H1 (cell line): ENCODE results near the gene CSF2RB. TPM values are rescaled to one million over a fixed set of nuclear protein-coding genes. Genes with fewer than 3 reads are reported as not detected.

ENCODE experiments used
- CTCF ChIA-PET: fragments of 300-600 bp; sonication (Branson Sonifier 250); formaldehyde crosslinking; loops from one replicate; lab custom pipeline; 2021; ENCODE audit not compliant: partially characterized antibody; lab: Charles Lee
- POLR2A ChIA-PET: fragments of 300-600 bp; sonication (Branson Sonifier 250); formaldehyde crosslinking; loops from one replicate; lab custom pipeline; 2021; ENCODE audit warnings: inconsistent platforms; ENCODE audit not compliant: partially characterized antibody; lab: Charles Lee
- DNase-seq, 2 experiments: peaks; one replicate each; pipeline versions ENCODE4 v3.0.0 to v3.0.0-alpha.2; 2010 to 2022; ENCODE audit warnings: low spot score in 2 of 2, low read depth in 1 of 2, mixed read lengths in 1 of 2
- FAIRE-seq: peaks from 2 replicates; lab custom pipeline; 2011; peaks lifted over from hg19 to GRCh38; lab: Jason Lieb, UNC
- H2AFZ ChIP-seq: 2 replicates; pipeline ENCODE4 v1.8.1; 2012; ENCODE audit warnings: low read length, inconsistent platforms
- H2AK5ac ChIP-seq: 2 replicates; pipeline ENCODE4 v1.6.1; 2013; ENCODE audit warnings: low read depth, low read length
- H2BK120ac ChIP-seq: replicated peaks from 2 replicates; pipeline ENCODE3; 2013; ENCODE audit warnings: low read depth, low read length, inconsistent platforms
- H2BK12ac ChIP-seq: 2 replicates; pipeline ENCODE4 v1.6.1; 2013; ENCODE audit warnings: low read depth, low read length
- H2BK15ac ChIP-seq: 2 replicates; pipeline ENCODE4 v1.6.1; 2013; ENCODE audit warnings: low read length
- H2BK20ac ChIP-seq: 2 replicates; pipeline ENCODE4 v1.6.1; 2013; ENCODE audit warnings: low read length
- H2BK5ac ChIP-seq: 2 replicates; pipeline ENCODE4 v1.6.1; 2013; ENCODE audit warnings: low read depth, low read length
- H3K14ac ChIP-seq: 2 replicates; pipeline ENCODE4 v1.6.1; 2013; ENCODE audit warnings: inconsistent platforms; ENCODE audit not compliant: insufficient read length
- H3K18ac ChIP-seq: 2 replicates; pipeline ENCODE4 v1.6.1; 2013; ENCODE audit warnings: low read length; ENCODE audit errors: extremely low read depth
- H3K23ac ChIP-seq: 2 replicates; pipeline ENCODE4 v1.6.1; 2013; ENCODE audit warnings: inconsistent platforms; ENCODE audit not compliant: insufficient read length
- H3K23me2 ChIP-seq: 2 replicates; pipeline ENCODE4 v1.6.1; 2013; ENCODE audit warnings: low read depth, low read length
- H3K27ac ChIP-seq: 2 replicates; pipeline ENCODE4 v1.6.1; 2011; ENCODE audit warnings: low read depth, low read length, inconsistent platforms
- H3K27me3 ChIP-seq, 4 experiments: replicated peaks in 1 of 4; 1 replicate in 1 of 4; 2 replicates in 3 of 4; pipeline versions ENCODE4 v1.6.1 to v1.8.1; 2011 to 2013; ENCODE audit warnings: low read length in 3 of 4, mild to moderate bottlenecking in 3 of 4, inconsistent platforms in 2 of 4, mixed read lengths in 2 of 4, moderate library complexity in 1 of 4; ENCODE audit not compliant: control insufficient read depth in 3 of 4, insufficient read depth in 3 of 4; ENCODE audit errors: extremely low read depth in 1 of 4
- H3K36me3 ChIP-seq, 4 experiments: 2 replicates each; pipeline versions ENCODE4 v1.6.1 to v1.8.1; 2011 to 2013; ENCODE audit warnings: mild to moderate bottlenecking in 4 of 4, low read length in 3 of 4, moderate library complexity in 2 of 4, control low read depth in 1 of 4, inconsistent platforms in 1 of 4; ENCODE audit not compliant: insufficient read depth in 4 of 4, control insufficient read depth in 2 of 4
- H3K4ac ChIP-seq: replicated peaks from 2 replicates; pipeline ENCODE3; 2013; ENCODE audit warnings: low read length, low read depth, mixed read lengths, inconsistent platforms; ENCODE audit not compliant: insufficient read length
- H3K4me1 ChIP-seq, 4 experiments: replicated peaks in 1 of 4; 1 replicate in 1 of 4; 2 replicates in 3 of 4; pipeline versions ENCODE4 v1.6.1 to v1.8.1; 2011 to 2013; ENCODE audit warnings: low read length in 3 of 4, inconsistent platforms in 2 of 4, mixed read lengths in 1 of 4; ENCODE audit not compliant: insufficient read depth in 4 of 4, control insufficient read depth in 3 of 4
- H3K4me2 ChIP-seq, 2 experiments: 2 replicates each; pipeline versions ENCODE4 v1.6.1 to v1.8.1; 2011 to 2013; ENCODE audit warnings: low read depth in 2 of 2, low read length in 2 of 2, control low read depth in 1 of 2, inconsistent platforms in 1 of 2, mild to moderate bottlenecking in 1 of 2; ENCODE audit not compliant: insufficient read depth in 1 of 2
- H3K4me3 ChIP-seq, 4 experiments: fragments of 200-600, 300-600 bp in 1 of 4; sonication (generic), shearing (Covaris generic), sonication (Bioruptor Twin) in 1 of 4; 2 replicates each; pipeline versions ENCODE4 v1.5.1 to v1.8.1; 2011 to 2016; ENCODE audit warnings: low read length in 4 of 4, low read depth in 3 of 4, control low read depth in 2 of 4, inconsistent platforms in 2 of 4, mild to moderate bottlenecking in 2 of 4, mixed read lengths in 1 of 4, moderate library complexity in 1 of 4; ENCODE audit not compliant: insufficient read depth in 2 of 4; ENCODE audit errors: extremely low read depth in 1 of 4
- H3K56ac ChIP-seq: replicated peaks from 2 replicates; pipeline ENCODE3; 2013; ENCODE audit warnings: low read depth, mild to moderate bottlenecking, mixed read lengths, low read length, inconsistent platforms; ENCODE audit not compliant: insufficient read length
- H3K79me1 ChIP-seq: 2 replicates; pipeline ENCODE4 v1.6.1; 2013; ENCODE audit warnings: low read depth, low read length, control low read depth
- H3K79me2 ChIP-seq, 2 experiments: 2 replicates each; pipeline versions ENCODE4 v1.6.1 to v1.8.1; 2012 to 2013; ENCODE audit warnings: low read length in 2 of 2, mild to moderate bottlenecking in 2 of 2, inconsistent platforms in 1 of 2; ENCODE audit not compliant: insufficient read depth in 2 of 2, control insufficient read depth in 1 of 2
- H3K9ac ChIP-seq, 4 experiments: replicated peaks in 1 of 4; 1 replicate in 1 of 4; 2 replicates in 3 of 4; pipeline versions ENCODE4 v1.6.1 to v1.8.1; 2011 to 2013; ENCODE audit warnings: low read depth in 3 of 4, low read length in 3 of 4, control low read depth in 2 of 4, mild to moderate bottlenecking in 2 of 4, moderate library complexity in 2 of 4, inconsistent platforms in 1 of 4; ENCODE audit errors: extremely low read depth in 1 of 4
- H3K9me3 ChIP-seq, 2 experiments: 2 replicates each; pipeline versions ENCODE4 v1.6.1 to v1.8.1; 2012 to 2013; ENCODE audit warnings: mild to moderate bottlenecking in 2 of 2, moderate library complexity in 2 of 2, control low read depth in 1 of 2, inconsistent platforms in 1 of 2, low read depth in 1 of 2, low read length in 1 of 2, mixed read lengths in 1 of 2; ENCODE audit not compliant: insufficient read depth in 2 of 2
- H4K20me1 ChIP-seq, 2 experiments: replicated peaks in 1 of 2; 2 replicates each; pipeline versions ENCODE3 to v1.8.1; 2011 to 2013; ENCODE audit warnings: inconsistent platforms in 2 of 2, low read length in 2 of 2, mild to moderate bottlenecking in 1 of 2; ENCODE audit not compliant: insufficient read depth in 2 of 2, control insufficient read depth in 1 of 2
- H4K5ac ChIP-seq: 2 replicates; pipeline ENCODE4 v1.6.1; 2013; ENCODE audit warnings: low read length, low read depth, mixed read lengths, inconsistent platforms; ENCODE audit not compliant: insufficient read length
- H4K8ac ChIP-seq: 2 replicates; pipeline ENCODE4 v1.8.0; 2013; ENCODE audit warnings: mild to moderate bottlenecking, moderate library complexity, low read length, inconsistent platforms; ENCODE audit not compliant: insufficient read depth; ENCODE audit errors: extremely low read depth
- H4K91ac ChIP-seq: replicated peaks from 2 replicates; pipeline ENCODE3; 2013; ENCODE audit warnings: low read length, mixed read lengths, inconsistent platforms; ENCODE audit not compliant: insufficient read length
- ATF3 ChIP-seq: IDR thresholded peaks from 2 replicates; pipeline ENCODE4 v1.6.1; 2011; ENCODE audit warnings: low read depth, mild to moderate bottlenecking, low read length; ENCODE audit not compliant: insufficient read depth
- JUND ChIP-seq: IDR thresholded peaks from 2 replicates; pipeline ENCODE4 v1.6.1; 2011; ENCODE audit warnings: mild to moderate bottlenecking, improper control_type of control experiment, low read length
- POLR2A ChIP-seq, 2 experiments: IDR thresholded peaks; 1 replicate in 1 of 2; 2 replicates in 1 of 2; pipeline ENCODE4 v1.6.1; 2011; ENCODE audit warnings: low read depth in 2 of 2, low read length in 2 of 2, mild to moderate bottlenecking in 2 of 2; ENCODE audit errors: control extremely low read depth in 1 of 2
- RAD21 ChIP-seq, 2 experiments: IDR thresholded peaks in 1 of 2; conservative IDR thresholded peaks in 1 of 2; 2 replicates each; pipeline ENCODE4 v1.6.1; 2011; ENCODE audit warnings: low read depth in 2 of 2, low read length in 2 of 2, improper control_type of control experiment in 1 of 2, inconsistent platforms in 1 of 2, mild to moderate bottlenecking in 1 of 2, moderate library complexity in 1 of 2
- RXRA ChIP-seq: IDR thresholded peaks from 2 replicates; pipeline ENCODE4 v1.6.1; 2011; ENCODE audit warnings: low read depth, mild to moderate bottlenecking, low read length, moderate library complexity; ENCODE audit not compliant: insufficient read depth
- SP4 ChIP-seq: IDR thresholded peaks from 2 replicates; pipeline ENCODE4 v1.6.1; 2012; ENCODE audit warnings: low read length, inconsistent platforms
- WGBS, 2 experiments: shearing (Covaris generic) in 1 of 2; methylation state at CpG; one replicate each; pipeline versions ENCODE4 v1.1.6 to v1.1.7; 2013 to 2015; ENCODE audit warnings: low lambda C conversion rate in 2 of 2, mixed read lengths in 2 of 2, inconsistent platforms in 1 of 2, low coverage in 1 of 2, missing lambda C conversion rate in 1 of 2; ENCODE audit not compliant: insufficient replicate concordance in 2 of 2, insufficient coverage in 1 of 2, insufficient read length in 1 of 2; ENCODE audit errors: extremely low coverage in 1 of 2, missing lambda C conversion rate in 1 of 2; 5-methylcytosine and 5-hydroxymethylcytosine counted together
- polyA plus RNA-seq, 7 experiments: library from polyadenylated mRNA; depleted of rRNA in 3 of 7; stranded (reverse) in 5 of 7; unstranded in 2 of 7; fragments of >200 nt in 5 of 7; fragments of 200-250 nt in 2 of 7; gene quantifications; 1 replicate in 5 of 7; 2 replicates in 1 of 7; 4 replicates in 1 of 7; pipeline versions ENCODE4 v1.2.1 to v1.2.3, GENCODE V29; 2011 to 2013; ENCODE audit warnings: missing spikeins in 2 of 7, mixed read lengths in 2 of 7
- total RNA-seq: library from RNA; stranded (reverse); fragmentation: NEBNext Ultra II Directional; extraction: Animal tissue kit (Norgen Biotek cat#: 25700); gene quantifications from 2 replicates; pipeline ENCODE4 v1.2.1, GENCODE V29; 2021
- TF ChIP-seq, protein P1 (sequence below): IDR thresholded peaks from 2 replicates; pipeline ENCODE4 v1.6.1; 2012; ENCODE audit warnings: inconsistent platforms

CSF2RB gene
- total and polyA plus RNA-seq, 2 of the 8 experiments (the other 6 are each of a cell fraction or from before 2014, with no cell fraction given) = not detected

DNA sequence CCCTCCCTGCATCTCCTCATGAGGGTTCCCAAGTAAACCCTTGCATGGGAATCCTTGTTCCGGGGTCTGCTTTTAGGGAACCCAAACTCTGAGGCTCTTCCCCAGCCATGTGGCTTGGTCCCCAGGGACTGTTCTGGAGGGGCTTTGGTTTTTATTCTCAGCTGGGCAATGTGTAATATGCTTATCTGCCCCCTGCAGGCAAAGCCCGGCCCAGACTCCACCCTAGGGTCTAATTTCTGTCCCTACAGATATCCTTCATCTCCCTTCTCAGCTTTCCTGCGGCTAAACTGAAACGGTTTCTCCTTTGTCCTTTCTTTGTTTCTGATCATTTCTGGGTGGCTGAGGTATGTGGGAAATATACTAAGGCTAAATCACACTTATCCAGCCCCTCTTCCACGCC lies 68.7 kb downstream of the CSF2RB start:
- Histone ChIP-seq H3K4me3 (no peak overlapping the region), H3K56ac (no peak overlapping the region), H3K9ac (no peak overlapping the region), H3K23me2 (no peaks in the 10 kb centered on the region), H3K4me2 (no peak overlapping the region), H3K4me1 (no peaks in the 10 kb centered on the region), H3K27ac (no peak overlapping the region), H3K9me3 (peaks cover 9 to 16% of the 10 kb centered on the region in 2 experiments), H3K14ac (no peak overlapping the region), H3K18ac (no peak overlapping the region), H2BK5ac (no peak overlapping the region), H4K20me1 (no peaks in the 10 kb centered on the region), H3K36me3 (no peaks in the 10 kb centered on the region), H2AK5ac (no peak overlapping the region), H3K23ac (no peak overlapping the region), H2AFZ (no peak overlapping the region), H3K79me1 (no peaks in the 10 kb centered on the region), H2BK12ac (no peak overlapping the region), H3K79me2 (no peaks in the 10 kb centered on the region), H2BK120ac (no peak overlapping the region), H4K91ac (no peak overlapping the region), H3K4ac (no peak overlapping the region), H4K5ac (no peak overlapping the region), H4K8ac (0 out of 2 replicates have a peak overlapping the region, but pooled peaks have one; percentile 31), H2BK20ac (no peak overlapping the region), H2BK15ac (no peak overlapping the region), H3K27me3 (no peaks in the 10 kb centered on the region; a peak in 1 of 7 replicates)
- ChIA-PET POLR2A (interaction anchor here (1.4 kb wide), 1 partner anchor 70 kb away, joined by 3 read pairs; the partner anchor contains the start of gene KCTD17), CTCF (interaction anchor here (0.7 to 11.4 kb wide), 22 partner anchors 10 to 435 kb away, joined by 3 to 96 read pairs (median 3); partner anchors contain the start of gene NCF4)
- DNase-seq = no peak
- TF ChIP-seq SP4 (no peak), RAD21 (IDR thresholded peaks at IDR 0.05 in 1 of 2, conservative IDR thresholded peaks at IDR 0.05 in 1 of 2; ENCODE audit: low read depth in 2 of 2, low read length in 2 of 2) (no peak), ATF3 (no peak), RXRA (no peak), JUND (no peak), POLR2A (IDR thresholded peaks at IDR 0.05; ENCODE audit: control extremely low read depth in 1 of 2, low read depth in 2 of 2, low read length in 2 of 2) (no peak)
- TF ChIP-seq, protein P1, sequence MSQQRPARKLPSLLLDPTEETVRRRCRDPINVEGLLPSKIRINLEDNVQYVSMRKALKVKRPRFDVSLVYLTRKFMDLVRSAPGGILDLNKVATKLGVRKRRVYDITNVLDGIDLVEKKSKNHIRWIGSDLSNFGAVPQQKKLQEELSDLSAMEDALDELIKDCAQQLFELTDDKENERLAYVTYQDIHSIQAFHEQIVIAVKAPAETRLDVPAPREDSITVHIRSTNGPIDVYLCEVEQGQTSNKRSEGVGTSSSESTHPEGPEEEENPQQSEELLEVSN = no peak
- 88% methylated on average over 5 of the region's 5 CpGs; no CpG with 5 or more reads in 1 of the 2 experiments for WGBS, 2 experiments
- no peak for FAIRE-seq
